ENCODE measurements around the gene ADAM19.

DNA sequence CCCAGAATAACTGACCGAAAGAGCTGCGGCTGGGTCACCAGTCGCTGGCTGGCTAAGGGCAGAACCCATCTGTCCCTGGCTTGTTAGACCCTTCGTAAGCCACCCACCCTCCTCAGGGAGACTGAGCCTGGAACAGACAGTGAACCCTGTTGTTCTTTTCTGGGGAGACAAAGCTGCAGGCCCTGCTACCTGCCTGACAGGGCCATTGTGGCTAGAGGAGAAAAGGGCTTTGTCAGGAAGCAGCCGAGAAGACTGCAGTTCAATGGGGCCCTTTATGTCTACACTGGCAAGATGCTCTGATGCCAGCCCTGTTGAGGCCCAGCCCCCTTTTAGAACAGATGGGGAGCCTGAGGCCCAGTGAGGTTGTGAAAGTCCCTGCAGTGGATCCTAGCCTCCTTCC is 119.3 kb downstream of the ADAM19 start:
- TF ChIP-seq TAF1 (IDR thresholded peaks at IDR 0.05; ENCODE audit: borderline replicate concordance, low read depth, low read length), result no peak
- TF ChIP-seq POLR2A (IDR thresholded peaks at IDR 0.05; ENCODE audit: low read depth, low read length), result no peak
- no peak for TF ChIP-seq POLR2AphosphoS5 (IDR thresholded peaks at IDR 0.05; ENCODE audit: low read depth, low read length)

Data from GM12892 (cell line).